ENCODE results near the gene KCNK7.

The KCNK7 gene

GRCh38 chr11:65627202-65627601 is 31.6 kb upstream of the KCNK7 start:
- H3K9me3 ChIP-seq (ENCODE audit: control insufficient read depth, low read length), result no peaks in the 10 kb centered on the region
- TF ChIP-seq CTCF (IDR thresholded peaks at IDR 0.05), result no peak
- no peaks in the 10 kb centered on the region for H3K27me3 ChIP-seq (ENCODE audit: control insufficient read depth, insufficient read depth, low read length)
- no peak overlapping the region for H3K27ac ChIP-seq
- H3K36me3 ChIP-seq (ENCODE audit: control insufficient read depth, insufficient read depth, low read length), result no peaks in the 10 kb centered on the region
- H3K4me3 ChIP-seq (ENCODE audit: low read depth, low read length), result no peak overlapping the region
- H3K4me2 ChIP-seq (ENCODE audit: low read length), result no peak overlapping the region
- no peak overlapping the region for H2AFZ ChIP-seq
- peaks cover 3% of the 10 kb centered on the region for H3K79me2 ChIP-seq
- no peaks in the 10 kb centered on the region for H3K4me1 ChIP-seq
- no peak overlapping the region for H3K9ac ChIP-seq

GRCh38 chr11:65625628-65626342 is 30.2 kb upstream of the KCNK7 start:
- Histone ChIP-seq H3K79me2 (peaks cover 3% of the 10 kb centered on the region), H3K9ac (no peak overlapping the region), H2AFZ (no peak overlapping the region), H3K36me3 (ENCODE audit: control insufficient read depth, insufficient read depth, low read length) (no peaks in the 10 kb centered on the region), H3K9me3 (ENCODE audit: control insufficient read depth, low read length) (no peaks in the 10 kb centered on the region), H3K27ac (no peak overlapping the region), H3K27me3 (ENCODE audit: control insufficient read depth, insufficient read depth, low read length) (no peaks in the 10 kb centered on the region), H3K4me2 (ENCODE audit: low read length) (no peak overlapping the region), H3K4me3 (ENCODE audit: low read depth, low read length) (no peak overlapping the region), H3K4me1 (no peaks in the 10 kb centered on the region)
- peak; percentile 37 for TF ChIP-seq CTCF (IDR thresholded peaks at IDR 0.05)

GRCh38 chr11:65624931-65625627 is 29.5 kb upstream of the KCNK7 start:
- Histone ChIP-seq H3K79me2 (peaks cover 3% of the 10 kb centered on the region), H3K36me3 (ENCODE audit: control insufficient read depth, insufficient read depth, low read length) (no peaks in the 10 kb centered on the region), H3K4me2 (ENCODE audit: low read length) (no peak overlapping the region), H3K9me3 (ENCODE audit: control insufficient read depth, low read length) (no peaks in the 10 kb centered on the region), H3K9ac (no peak overlapping the region), H3K27ac (no peak overlapping the region), H3K4me3 (ENCODE audit: low read depth, low read length) (no peak overlapping the region), H3K27me3 (ENCODE audit: control insufficient read depth, insufficient read depth, low read length) (no peaks in the 10 kb centered on the region), H3K4me1 (no peaks in the 10 kb centered on the region), H2AFZ (no peak overlapping the region)
- TF ChIP-seq CTCF (IDR thresholded peaks at IDR 0.05), result no peak

GRCh38 chr11:65623852-65624616 is 28.4 kb upstream of the KCNK7 start:
- H3K27me3 ChIP-seq (ENCODE audit: control insufficient read depth, insufficient read depth, low read length), result no peaks in the 10 kb centered on the region
- no peak overlapping the region for H3K9ac ChIP-seq
- no peaks in the 10 kb centered on the region for H3K36me3 ChIP-seq (ENCODE audit: control insufficient read depth, insufficient read depth, low read length)
- no peak for TF ChIP-seq CTCF (IDR thresholded peaks at IDR 0.05)
- H3K79me2 ChIP-seq, result peaks cover 3% of the 10 kb centered on the region
- H3K9me3 ChIP-seq (ENCODE audit: control insufficient read depth, low read length), result no peaks in the 10 kb centered on the region
- H3K27ac ChIP-seq, result no peak overlapping the region
- H3K4me2 ChIP-seq (ENCODE audit: low read length), result no peak overlapping the region
- no peaks in the 10 kb centered on the region for H3K4me1 ChIP-seq
- H3K4me3 ChIP-seq (ENCODE audit: low read depth, low read length), result no peak overlapping the region
- H2AFZ ChIP-seq, result no peak overlapping the region
